H9 (cell line): ENCODE measurements around the gene ATP2C1. TPM values are rescaled to one million over a fixed set of nuclear protein-coding genes. Genes with fewer than 3 reads are reported as not detected.

ENCODE experiments used
- DNase-seq: peaks from one replicate; pipeline ENCODE4 v3.0.0-alpha.2; 2017
- H2AFZ ChIP-seq: one replicate; pipeline ENCODE4 v1.6.1; 2013; ENCODE audit warnings: mild to moderate bottlenecking, low read length, control low read depth, moderate library complexity
- H2AK5ac ChIP-seq: 2 replicates; pipeline ENCODE4 v1.6.1; 2013; ENCODE audit warnings: low read length, control low read depth, mixed read lengths; ENCODE audit not compliant: insufficient read length
- H2BK120ac ChIP-seq: one replicate; pipeline ENCODE4 v1.6.1; 2013; ENCODE audit warnings: low read depth, mild to moderate bottlenecking, low read length, control low read depth, inconsistent platforms; ENCODE audit not compliant: poor library complexity, severe bottlenecking
- H2BK12ac ChIP-seq: 2 replicates; pipeline ENCODE4 v1.6.1; 2013; ENCODE audit warnings: low read length, control low read depth, mixed read lengths, low read depth; ENCODE audit not compliant: insufficient read length
- H2BK15ac ChIP-seq: 2 replicates; pipeline ENCODE4 v1.6.1; 2013; ENCODE audit warnings: low read depth, low read length, control low read depth
- H2BK20ac ChIP-seq: one replicate; pipeline ENCODE4 v1.6.1; 2013; ENCODE audit warnings: low read depth, mild to moderate bottlenecking, low read length, control low read depth, inconsistent platforms; ENCODE audit not compliant: poor library complexity, severe bottlenecking
- H2BK5ac ChIP-seq: 2 replicates; pipeline ENCODE4 v1.6.1; 2013; ENCODE audit warnings: low read length, control low read depth, mixed read lengths; ENCODE audit not compliant: insufficient read length
- H3K14ac ChIP-seq: 2 replicates; pipeline ENCODE4 v1.6.1; 2013; ENCODE audit warnings: low read length, control low read depth; ENCODE audit not compliant: insufficient read depth
- H3K18ac ChIP-seq: 2 replicates; pipeline ENCODE4 v1.6.1; 2013; ENCODE audit warnings: low read depth, mild to moderate bottlenecking, mixed read lengths, low read length, control low read depth; ENCODE audit not compliant: insufficient read length
- H3K23ac ChIP-seq: 2 replicates; pipeline ENCODE4 v1.6.1; 2013; ENCODE audit warnings: low read length, control low read depth, mixed read lengths, low read depth; ENCODE audit not compliant: insufficient read length
- H3K23me2 ChIP-seq: 2 replicates; pipeline ENCODE4 v1.6.1; 2013; ENCODE audit warnings: low read depth, mild to moderate bottlenecking, mixed read lengths, low read length, control low read depth; ENCODE audit not compliant: insufficient read length, poor library complexity, severe bottlenecking
- H3K27ac ChIP-seq: 2 replicates; pipeline ENCODE4 v1.5.1; 2013; ENCODE audit warnings: low read length, control low read depth, mixed read lengths, low read depth; ENCODE audit not compliant: insufficient read length
- H3K27me3 ChIP-seq: 2 replicates; pipeline ENCODE4 v1.6.1; 2013; ENCODE audit warnings: low read length, control low read depth, inconsistent platforms; ENCODE audit not compliant: insufficient read depth
- H3K4ac ChIP-seq: 2 replicates; pipeline ENCODE4 v1.6.1; 2013; ENCODE audit warnings: low read depth, mild to moderate bottlenecking, control low read depth, inconsistent platforms, low read length, moderate library complexity
- H3K4me1 ChIP-seq: 2 replicates; pipeline ENCODE4 v1.6.1; 2013; ENCODE audit warnings: low read length, control low read depth, inconsistent platforms; ENCODE audit not compliant: insufficient read depth
- H3K4me2 ChIP-seq: 2 replicates; pipeline ENCODE4 v1.6.1; 2013; ENCODE audit warnings: low read length, control low read depth, mixed read lengths; ENCODE audit not compliant: insufficient read length, insufficient read depth
- H3K56ac ChIP-seq: 2 replicates; pipeline ENCODE4 v1.6.1; 2013; ENCODE audit warnings: low read depth, mild to moderate bottlenecking, mixed read lengths, low read length, control low read depth; ENCODE audit not compliant: insufficient read length
- H3K79me1 ChIP-seq: 2 replicates; pipeline ENCODE4 v1.6.1; 2013; ENCODE audit warnings: low read depth, mild to moderate bottlenecking, moderate library complexity, low read length, control low read depth, inconsistent platforms; ENCODE audit not compliant: insufficient read depth, poor library complexity, severe bottlenecking
- H3K79me2 ChIP-seq: 2 replicates; pipeline ENCODE4 v1.6.1; 2013; ENCODE audit warnings: low read length, control low read depth, inconsistent platforms; ENCODE audit not compliant: insufficient read depth
- H3K9ac ChIP-seq: 2 replicates; pipeline ENCODE4 v1.6.1; 2013; ENCODE audit warnings: low read length, control low read depth, mixed read lengths; ENCODE audit not compliant: insufficient read length; ENCODE audit errors: extremely low read depth
- H3K9me3 ChIP-seq: one replicate; pipeline ENCODE4 v1.6.1; 2013; ENCODE audit warnings: low read depth, low read length, inconsistent platforms; ENCODE audit not compliant: control insufficient read depth
- H3T11ph ChIP-seq: one replicate; pipeline ENCODE4 v1.6.1; 2013; ENCODE audit warnings: mild to moderate bottlenecking, low read length, control low read depth, inconsistent platforms
- H4K20me1 ChIP-seq: one replicate; pipeline ENCODE4 v1.6.1; 2013; ENCODE audit not compliant: control insufficient read depth, insufficient read length, insufficient read depth
- H4K5ac ChIP-seq: 2 replicates; pipeline ENCODE4 v1.6.1; 2013; ENCODE audit warnings: low read depth, mild to moderate bottlenecking, mixed read lengths, low read length, control low read depth; ENCODE audit not compliant: insufficient read length
- H4K8ac ChIP-seq: replicated peaks from 2 replicates; pipeline ENCODE4 v1.6.1; 2013; ENCODE audit warnings: low read length, control low read depth, mixed read lengths, low read depth; ENCODE audit not compliant: insufficient read length
- H4K91ac ChIP-seq: 2 replicates; pipeline ENCODE4 v1.6.1; 2013; ENCODE audit warnings: low read depth, mild to moderate bottlenecking, moderate library complexity, mixed read lengths, low read length, control low read depth; ENCODE audit not compliant: insufficient read length
- H3K27ac Mint-ChIP-seq, 3 experiments: 2 replicates in 2 of 3; 3 replicates in 1 of 3; pipeline ENCODE4 v1.8.0; 2020 to 2021; ENCODE audit warnings: mixed read lengths in 3 of 3, mild to moderate bottlenecking in 1 of 3, moderate library complexity in 1 of 3
- H3K27me3 Mint-ChIP-seq: 2 replicates; pipeline ENCODE4 v1.8.0; 2021; ENCODE audit warnings: low read depth, mild to moderate bottlenecking, moderate library complexity, mixed read lengths
- H3K36me3 Mint-ChIP-seq, 3 experiments: 2 replicates in 2 of 3; 3 replicates in 1 of 3; pipeline ENCODE4 v1.8.0; 2020 to 2021; ENCODE audit warnings: low read depth in 3 of 3, mixed read lengths in 3 of 3; ENCODE audit not compliant: insufficient read depth in 1 of 3
- H3K4me1 Mint-ChIP-seq, 2 experiments: 2 replicates each; pipeline ENCODE4 v1.8.0; 2020; ENCODE audit warnings: mixed read lengths in 2 of 2
- H3K4me3 Mint-ChIP-seq, 2 experiments: 2 replicates in 1 of 2; 3 replicates in 1 of 2; pipeline ENCODE4 v1.8.0; 2020 to 2021; ENCODE audit warnings: mild to moderate bottlenecking in 2 of 2, mixed read lengths in 2 of 2, moderate library complexity in 1 of 2
- H3K9me3 Mint-ChIP-seq, 2 experiments: 2 replicates in 1 of 2; 3 replicates in 1 of 2; pipeline ENCODE4 v1.8.0; 2020; ENCODE audit warnings: mild to moderate bottlenecking in 2 of 2, mixed read lengths in 2 of 2, moderate library complexity in 1 of 2
- CTCF ChIP-seq: fragments of 200-600 bp; sonication (generic); conservative IDR thresholded peaks from 3 replicates; pipeline ENCODE4 v1.8.0; 2021; ENCODE audit warnings: antibody characterized with exemption, mild to moderate bottlenecking
- WGBS: extraction: QIAGEN DNeasy Blood & Tissue Kit; methylation state at CpG from one replicate; pipeline ENCODE4 v1.1.7; 2013; ENCODE audit warnings: missing lambda C conversion rate, low lambda C conversion rate, mixed read lengths; ENCODE audit not compliant: insufficient read length; ENCODE audit errors: extremely low coverage; 5-methylcytosine and 5-hydroxymethylcytosine counted together
- total RNA-seq: library from RNA; stranded (reverse); gene quantifications from 2 replicates; pipeline ENCODE4 v1.2.1, GENCODE V29; 2021

ATP2C1 gene
- total RNA-seq, 1 experiment from 2014 or later = 65.5 TPM

GRCh38 chr3:130916507-130917167, 22.8 kb downstream of the ATP2C1 start:
- Histone ChIP-seq H4K5ac (no peak overlapping the region), H3K27me3 (no peaks in the 10 kb centered on the region), H2BK12ac (no peak overlapping the region), H3K14ac (no peak overlapping the region), H3K79me2 (peaks cover 3% of the 10 kb centered on the region; the same call in 1 of the 2 replicates), H3K23ac (no peak overlapping the region), H2BK20ac (no peak overlapping the region), H2BK120ac (no peak overlapping the region), H3K23me2 (no peaks in the 10 kb centered on the region), H4K91ac (no peak overlapping the region), H2AFZ (no peak overlapping the region), H2BK5ac (no peak overlapping the region), H2AK5ac (no peak overlapping the region), H3K56ac (no peak overlapping the region), H4K20me1 (no peaks in the 10 kb centered on the region), H3K18ac (no peak overlapping the region), H3K4me2 (no peak overlapping the region), H3T11ph (no peak overlapping the region), H3K79me1 (no peaks in the 10 kb centered on the region), H3K9ac (no peak overlapping the region), H3K27ac (no peak overlapping the region), H3K9me3 (no peaks in the 10 kb centered on the region), H3K4me1 (no peaks in the 10 kb centered on the region), H2BK15ac (no peak overlapping the region), H4K8ac (no peak overlapping the region), H3K4ac (no peak overlapping the region)
- H3K4me3 Mint-ChIP-seq = no peak overlapping the region
- DNase-seq = no peak
- peak overlapping the region in 2 of 3 experiments; percentile 14 to 31; a peak in 3 of 7 replicates for H3K27ac Mint-ChIP-seq
- no CpG with 5 or more reads among the region's 4 CpGs for WGBS
- peaks cover 0 to 9% of the 10 kb centered on the region in 2 experiments; a peak in 2 of 5 replicates for H3K9me3 Mint-ChIP-seq
- no peaks in the 10 kb centered on the region for H3K27me3 Mint-ChIP-seq
- peaks cover 0 to 3% of the 10 kb centered on the region in 2 experiments; a peak in 3 of 4 replicates for H3K4me1 Mint-ChIP-seq
- TF ChIP-seq CTCF = no peak
- H3K36me3 Mint-ChIP-seq = peaks cover 0 to 15% (median 10%) of the 10 kb centered on the region in 3 experiments; a peak in 6 of 7 replicates
